ENCODE data around the gene TCF25.
A peak's percentile ranks its signal among the peaks of the same experiment; 100 is the strongest.

Gene TCF25

GRCh38 chr16:89917773-89918452, 44.5 kb downstream of the TCF25 start (continued):
- TF ChIP-seq ZSCAN4 (tag by site-specific recombination; IDR thresholded peaks at IDR 0.05): peak; percentile 44; the same call in 1 of the 2 replicates
- TF ChIP-seq, protein P1, sequence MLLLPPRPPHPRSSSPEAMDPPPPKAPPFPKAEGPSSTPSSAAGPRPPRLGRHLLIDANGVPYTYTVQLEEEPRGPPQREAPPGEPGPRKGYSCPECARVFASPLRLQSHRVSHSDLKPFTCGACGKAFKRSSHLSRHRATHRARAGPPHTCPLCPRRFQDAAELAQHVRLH (tag by site-specific recombination; IDR thresholded peaks at IDR 0.05): 0 out of 2 replicates have a peak, but pooled peaks have one; percentile 12
- peak; percentile 98 for TF ChIP-seq ZXDB (tag by site-specific recombination; IDR thresholded peaks at IDR 0.05)
- peak; percentile 51; the same call in 1 of the 2 replicates for TF ChIP-seq YY2 (tag by site-specific recombination; IDR thresholded peaks at IDR 0.05)
- TF ChIP-seq, protein P2, sequence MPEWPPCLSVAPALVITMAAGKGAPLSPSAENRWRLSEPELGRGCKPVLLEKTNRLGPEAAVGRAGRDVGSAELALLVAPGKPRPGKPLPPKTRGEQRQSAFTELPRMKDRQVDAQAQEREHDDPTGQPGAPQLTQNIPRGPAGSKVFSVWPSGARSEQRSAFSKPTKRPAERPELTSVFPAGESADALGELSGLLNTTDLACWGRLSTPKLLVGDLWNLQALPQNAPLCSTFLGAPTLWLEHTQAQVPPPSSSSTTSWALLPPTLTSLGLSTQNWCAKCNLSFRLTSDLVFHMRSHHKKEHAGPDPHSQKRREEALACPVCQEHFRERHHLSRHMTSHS (tag by site-specific recombination; IDR thresholded peaks at IDR 0.05): peak; percentile 21; the same call in 1 of the 2 replicates
- TF ChIP-seq ZNF843 (tag by site-specific recombination; IDR thresholded peaks at IDR 0.05): peak; percentile 83
- TF ChIP-seq ZNF596 (tag by site-specific recombination; IDR thresholded peaks at IDR 0.05): no peak
- no peak; the same call in 1 of the 2 replicates for TF ChIP-seq CTCF (tag by site-specific recombination; IDR thresholded peaks at IDR 0.05)
- TF ChIP-seq YY1 (tag by site-specific recombination; IDR thresholded peaks at IDR 0.05): peak; percentile 65; the same call in 1 of the 2 replicates
- TF ChIP-seq SP7 (tag by site-specific recombination; IDR thresholded peaks at IDR 0.05): peak; percentile 93
- TF ChIP-seq ZNF24 (tag by site-specific recombination; IDR thresholded peaks at IDR 0.05): 0 out of 2 replicates have a peak, but pooled peaks have one; percentile 56
- TF ChIP-seq TRIM28 (IDR thresholded peaks at IDR 0.05; ENCODE audit: borderline replicate concordance, low read length): 0 out of 2 replicates have a peak, but pooled peaks have one; percentile 47
- TF ChIP-seq ZNF114 (tag by site-specific recombination; IDR thresholded peaks at IDR 0.05): no peak
- TF ChIP-seq ZEB2 (tag by site-specific recombination; IDR thresholded peaks at IDR 0.05): peak; percentile 87
- no peak for TF ChIP-seq ZNF112 (tag by site-specific recombination; IDR thresholded peaks at IDR 0.05)
- TF ChIP-seq OSR2 (tag by site-specific recombination; IDR thresholded peaks at IDR 0.05): peak; percentile 85
- no peak for TF ChIP-seq ZNF157 (tag by site-specific recombination; IDR thresholded peaks at IDR 0.05)
- peak; percentile 82 for TF ChIP-seq ZNF341 (tag by site-specific recombination; IDR thresholded peaks at IDR 0.05; ENCODE audit: low read depth)
- TF ChIP-seq, protein P3, sequence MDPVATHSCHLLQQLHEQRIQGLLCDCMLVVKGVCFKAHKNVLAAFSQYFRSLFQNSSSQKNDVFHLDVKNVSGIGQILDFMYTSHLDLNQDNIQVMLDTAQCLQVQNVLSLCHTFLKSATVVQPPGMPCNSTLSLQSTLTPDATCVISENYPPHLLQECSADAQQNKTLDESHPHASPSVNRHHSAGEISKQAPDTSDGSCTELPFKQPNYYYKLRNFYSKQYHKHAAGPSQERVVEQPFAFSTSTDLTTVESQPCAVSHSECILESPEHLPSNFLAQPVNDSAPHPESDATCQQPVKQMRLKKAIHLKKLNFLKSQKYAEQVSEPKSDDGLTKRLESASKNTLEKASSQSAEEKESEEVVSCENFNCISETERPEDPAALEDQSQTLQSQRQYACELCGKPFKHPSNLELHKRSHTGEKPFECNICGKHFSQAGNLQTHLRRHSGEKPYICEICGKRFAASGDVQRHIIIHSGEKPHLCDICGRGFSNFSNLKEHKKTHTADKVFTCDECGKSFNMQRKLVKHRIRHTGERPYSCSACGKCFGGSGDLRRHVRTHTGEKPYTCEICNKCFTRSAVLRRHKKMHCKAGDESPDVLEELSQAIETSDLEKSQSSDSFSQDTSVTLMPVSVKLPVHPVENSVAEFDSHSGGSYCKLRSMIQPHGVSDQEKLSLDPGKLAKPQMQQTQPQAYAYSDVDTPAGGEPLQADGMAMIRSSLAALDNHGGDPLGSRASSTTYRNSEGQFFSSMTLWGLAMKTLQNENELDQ (tag by site-specific recombination; IDR thresholded peaks at IDR 0.05; ENCODE audit: low read depth): peak; percentile 40; the same call in 1 of the 2 replicates
- peak; percentile 55 for TF ChIP-seq SP3 (tag by site-specific recombination; IDR thresholded peaks at IDR 0.05)
- no peak for TF ChIP-seq ZNF701 (tag by site-specific recombination; IDR thresholded peaks at IDR 0.05)
- peak; percentile 91 for TF ChIP-seq KLF9 (tag by site-specific recombination; IDR thresholded peaks at IDR 0.05; ENCODE audit: low read depth)
- TF ChIP-seq ZNF211 (tag by site-specific recombination; IDR thresholded peaks at IDR 0.05; ENCODE audit: low read depth): no peak
- TF ChIP-seq ZNF239 (tag by site-specific recombination; IDR thresholded peaks at IDR 0.05): no peak
- TF ChIP-seq, protein P4, sequence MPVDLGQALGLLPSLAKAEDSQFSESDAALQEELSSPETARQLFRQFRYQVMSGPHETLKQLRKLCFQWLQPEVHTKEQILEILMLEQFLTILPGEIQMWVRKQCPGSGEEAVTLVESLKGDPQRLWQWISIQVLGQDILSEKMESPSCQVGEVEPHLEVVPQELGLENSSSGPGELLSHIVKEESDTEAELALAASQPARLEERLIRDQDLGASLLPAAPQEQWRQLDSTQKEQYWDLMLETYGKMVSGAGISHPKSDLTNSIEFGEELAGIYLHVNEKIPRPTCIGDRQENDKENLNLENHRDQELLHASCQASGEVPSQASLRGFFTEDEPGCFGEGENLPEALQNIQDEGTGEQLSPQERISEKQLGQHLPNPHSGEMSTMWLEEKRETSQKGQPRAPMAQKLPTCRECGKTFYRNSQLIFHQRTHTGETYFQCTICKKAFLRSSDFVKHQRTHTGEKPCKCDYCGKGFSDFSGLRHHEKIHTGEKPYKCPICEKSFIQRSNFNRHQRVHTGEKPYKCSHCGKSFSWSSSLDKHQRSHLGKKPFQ (tag by site-specific recombination; IDR thresholded peaks at IDR 0.05): peak; percentile 79
- no peak for TF ChIP-seq ZNF292 (tag by site-specific recombination; IDR thresholded peaks at IDR 0.05; ENCODE audit: borderline replicate concordance, low read depth)
- no peak for TF ChIP-seq ZNF645 (tag by site-specific recombination; IDR thresholded peaks at IDR 0.05)
- no peak for TF ChIP-seq ZNF48 (tag by site-specific recombination; IDR thresholded peaks at IDR 0.05)
- TF ChIP-seq ZNF658 (tag by site-specific recombination; IDR thresholded peaks at IDR 0.05): no peak
- TF ChIP-seq ZNF175 (tag by site-specific recombination; IDR thresholded peaks at IDR 0.05): no peak
- 0 out of 2 replicates have a peak, but pooled peaks have one; percentile 15 for TF ChIP-seq ZNF785 (tag by site-specific recombination; IDR thresholded peaks at IDR 0.05)
- TF ChIP-seq GLIS2 (tag by site-specific recombination; IDR thresholded peaks at IDR 0.05): peak; percentile 97

Measured in HEK293 (cell line).